SK-N-SH (cell line): ENCODE data around the gene TSEN15. TPM values are rescaled to one million over a fixed set of nuclear protein-coding genes. Genes with fewer than 3 reads are reported as not detected.

Source experiments
- CTCF ChIA-PET: fragments of 300-600, 350-600 bp; formaldehyde crosslinking; extraction: SDS; loops from one replicate; lab custom pipeline; 2021; lab: Yijun Ruan, JAX
- POLR2A ChIA-PET: fragments of 350-600 bp; sonication (Branson Sonifier 250); formaldehyde crosslinking; extraction: SDS; loops from one replicate; lab custom pipeline; 2020; ENCODE audit warnings: antibody characterized with exemption, inconsistent platforms; lab: Yijun Ruan, JAX
- DNase-seq: peaks from one replicate; pipeline ENCODE4 v3.0.0; 2012
- H2AFZ ChIP-seq: fragments of 200-600 bp; sonication (generic); 2 replicates; pipeline ENCODE4 v1.8.1; 2016; ENCODE audit warnings: antibody characterized with exemption, mild to moderate bottlenecking, low read depth
- H3F3A ChIP-seq: fragments of 200-600 bp; sonication (generic); replicated peaks from 2 replicates; pipeline ENCODE3; 2016; ENCODE audit warnings: antibody characterized with exemption, mild to moderate bottlenecking; ENCODE audit not compliant: insufficient read depth
- H3K27ac ChIP-seq, 2 experiments: fragments of 200-500 bp in 1 of 2; fragments of 200-600 bp in 1 of 2; sonication (Bioruptor generic) in 1 of 2; sonication (generic), shearing (Covaris generic) in 1 of 2; 2 replicates each; pipeline versions ENCODE4 v1.5.1 to v1.6.1; 2014 to 2016; ENCODE audit warnings: low read depth in 2 of 2, inconsistent platforms in 1 of 2, low read length in 1 of 2, mild to moderate bottlenecking in 1 of 2, mixed read lengths in 1 of 2
- H3K27me3 ChIP-seq: fragments of 200-600 bp; sonication (generic), shearing (Covaris generic); 2 replicates; pipeline ENCODE4 v1.6.1; 2016; ENCODE audit warnings: mixed run types; ENCODE audit not compliant: insufficient read depth
- H3K36me3 ChIP-seq, 2 experiments: fragments of 200-500 bp in 1 of 2; fragments of 200-600 bp in 1 of 2; sonication (Bioruptor generic) in 1 of 2; sonication (generic) in 1 of 2; replicated peaks in 1 of 2; 2 replicates each; pipeline versions ENCODE3 to v1.5.1; 2014 to 2016; ENCODE audit warnings: low read length in 1 of 2, mild to moderate bottlenecking in 1 of 2; ENCODE audit not compliant: insufficient read depth in 2 of 2, control insufficient read depth in 1 of 2
- H3K4me1 ChIP-seq, 2 experiments: fragments of 200-500 bp in 1 of 2; fragments of 200-600 bp in 1 of 2; sonication (Bioruptor generic) in 1 of 2; sonication (generic), shearing (Covaris generic) in 1 of 2; 2 replicates each; pipeline versions ENCODE4 v1.5.1 to v1.6.1; 2014 to 2016; ENCODE audit warnings: low read depth in 1 of 2, low read length in 1 of 2, mixed run types in 1 of 2; ENCODE audit not compliant: insufficient read depth in 2 of 2, control insufficient read depth in 1 of 2
- H3K4me2 ChIP-seq: fragments of 200-600 bp; sonication (generic), shearing (Covaris generic); 2 replicates; pipeline ENCODE4 v1.6.1; 2017; ENCODE audit warnings: mixed run types
- H3K4me3 ChIP-seq, 2 experiments: fragments of 200-500 bp in 1 of 2; fragments of 200-600 bp in 1 of 2; sonication (Bioruptor generic) in 1 of 2; sonication (generic), shearing (Covaris generic) in 1 of 2; 2 replicates each; pipeline versions ENCODE4 v1.5.1 to v1.8.1; 2014 to 2016; ENCODE audit warnings: low read depth in 2 of 2, inconsistent platforms in 1 of 2, low read length in 1 of 2, mild to moderate bottlenecking in 1 of 2, mixed read lengths in 1 of 2, moderate library complexity in 1 of 2
- H3K79me2 ChIP-seq: fragments of 200-600 bp; sonication (generic); 2 replicates; pipeline ENCODE4 v1.8.1; 2017; ENCODE audit warnings: mild to moderate bottlenecking; ENCODE audit not compliant: insufficient read depth
- H3K9ac ChIP-seq: fragments of 200-600 bp; sonication (generic); 2 replicates; pipeline ENCODE4 v1.6.1; 2017; ENCODE audit warnings: mixed run types
- H3K9me2 ChIP-seq: fragments of 200-600 bp; sonication (generic); 2 replicates; pipeline ENCODE4 v1.6.1; 2017; ENCODE audit warnings: mixed run types
- H3K9me3 ChIP-seq: fragments of 200-600 bp; sonication (generic); 2 replicates; pipeline ENCODE4 v1.6.1; 2017; ENCODE audit warnings: mixed run types, mild to moderate bottlenecking, moderate library complexity
- H4K20me1 ChIP-seq: fragments of 200-600 bp; sonication (generic); 2 replicates; pipeline ENCODE4 v1.6.1; 2017; ENCODE audit warnings: mild to moderate bottlenecking, mixed run types; ENCODE audit not compliant: insufficient read depth
- CTCF ChIP-seq: fragments of 200-600 bp; sonication (generic); IDR thresholded peaks from 2 replicates; pipeline ENCODE4 v1.6.1; 2017; ENCODE audit warnings: antibody characterized with exemption, mild to moderate bottlenecking, moderate library complexity
- EP300 ChIP-seq, 2 experiments: IDR thresholded peaks; 2 replicates each; pipeline versions ENCODE4 v1.4.0 to v1.6.1; 2012; ENCODE audit warnings: borderline replicate concordance in 1 of 2, low read depth in 1 of 2, low read length in 1 of 2
- EZH2phosphoT487 ChIP-seq: fragments of 200-600 bp; sonication (generic); IDR thresholded peaks from 2 replicates; pipeline ENCODE4 v1.6.1; 2017; ENCODE audit warnings: low read depth, mixed run types, mild to moderate bottlenecking, antibody characterized with exemption, moderate library complexity, borderline replicate concordance
- GATA2 ChIP-seq: sonication (generic); formaldehyde crosslinking; IDR thresholded peaks from 2 replicates; pipeline ENCODE4 v1.5.0; 2020; ENCODE audit warnings: mild to moderate bottlenecking, missing genetic modification reagents
- JUND ChIP-seq: IDR thresholded peaks from 2 replicates; pipeline ENCODE4 v1.4.0; 2012
- NRF1 ChIP-seq: IDR thresholded peaks from 2 replicates; pipeline ENCODE4 v1.6.1; 2012; ENCODE audit warnings: low read depth, mild to moderate bottlenecking, low read length
- RAD21 ChIP-seq: IDR thresholded peaks from 2 replicates; pipeline ENCODE4 v1.6.1; 2012; ENCODE audit warnings: mild to moderate bottlenecking, low read length
- RCOR1 ChIP-seq: fragments of 150-350 bp; IDR thresholded peaks from 2 replicates; pipeline ENCODE4 v1.6.1; 2017; ENCODE audit warnings: antibody characterized with exemption, low read length
- SMC3 ChIP-seq: IDR thresholded peaks from 2 replicates; pipeline ENCODE4 v1.6.1; 2012; ENCODE audit warnings: low read depth, low read length, improper control_type of control experiment
- TAF1 ChIP-seq: IDR thresholded peaks from 2 replicates; pipeline ENCODE4 v1.6.1; 2012; ENCODE audit warnings: low read depth, mild to moderate bottlenecking, low read length, moderate library complexity, borderline replicate concordance
- TEAD4 ChIP-seq: IDR thresholded peaks from 2 replicates; pipeline ENCODE4 v1.4.0; 2012; ENCODE audit warnings: mild to moderate bottlenecking, borderline replicate concordance; ENCODE audit not compliant: insufficient read depth
- USF1 ChIP-seq: IDR thresholded peaks from 2 replicates; pipeline ENCODE4 v1.4.0; 2012; ENCODE audit warnings: low read depth, borderline replicate concordance
- USF2 ChIP-seq: fragments of 150-350 bp; IDR thresholded peaks from 2 replicates; pipeline ENCODE4 v1.6.1; 2017; ENCODE audit warnings: antibody characterized with exemption, low read length, low read depth, borderline replicate concordance
- ZBTB33 ChIP-seq: IDR thresholded peaks from 2 replicates; pipeline ENCODE4 v1.4.0; 2012; ENCODE audit warnings: low read depth, borderline replicate concordance
- WGBS: methylation state at CpG from one replicate; pipeline ENCODE4 v1.1.6; 2017; ENCODE audit warnings: low lambda C conversion rate; 5-methylcytosine and 5-hydroxymethylcytosine counted together
- polyA plus RNA-seq, 3 experiments: library from polyadenylated mRNA; depleted of rRNA; stranded (reverse); fragments of >200 nt; gene quantifications; 2 replicates each; pipeline ENCODE4 v1.2.3, GENCODE V29; 2012

Gene TSEN15
- polyA plus RNA-seq, 1 of the 3 experiments (the other 2 are of a cell fraction) = 29.0 TPM

- Histone ChIP-seq H3K9ac (no peak overlapping the region), H3K4me2 (no peak overlapping the region), H3K36me3 (peaks cover 25 to 45% of the 10 kb centered on the region in 2 experiments), H3F3A (peaks cover 12% of the 10 kb centered on the region), H3K79me2 (no peaks in the 10 kb centered on the region; the same call in 1 of the 2 replicates), H3K4me3 (no peak overlapping the region), H3K9me2 (no peaks in the 10 kb centered on the region), H2AFZ (no peak overlapping the region), H3K27me3 (no peaks in the 10 kb centered on the region), H4K20me1 (no peaks in the 10 kb centered on the region), H3K4me1 (peaks cover 0 to 13% of the 10 kb centered on the region in 2 experiments; a peak in 2 of 4 replicates), H3K27ac (no peak overlapping the region), H3K9me3 (peaks cover 4% of the 10 kb centered on the region; the same call in 1 of the 2 replicates)
- CTCF ChIA-PET = interaction anchor here (1.1 to 3.8 kb wide), 4 partner anchors 148 to 617 kb away, joined by 3 to 22 read pairs (median 5); no protein-coding TSS in a partner anchor
- POLR2A ChIA-PET = no interaction called here
- WGBS = 91% methylated on average over 2 of the region's 2 CpGs
- DNase-seq = no peak
- TF ChIP-seq TAF1 (no peak), EZH2phosphoT487 (no peak), TEAD4 (no peak), RAD21 (no peak), ZBTB33 (no peak), NRF1 (no peak), SMC3 (no peak), EP300 (IDR thresholded peaks at IDR 0.05; ENCODE audit: borderline replicate concordance in 1 of 2, low read depth in 1 of 2, low read length in 1 of 2) (no peak), GATA2 (CRISPR knock-in tag) (no peak), USF2 (no peak), JUND (no peak), USF1 (no peak), RCOR1 (no peak), CTCF (no peak)
Observed at GRCh38 chr1:184074383-184074782, 22.9 kb downstream of the TSEN15 start.
